DOHH2 (cell line): ENCODE measurements around the gene LTO1.

ENCODE experiments used
- H3F3A ChIP-seq: fragments of 200-600 bp; sonication (generic), shearing (Covaris generic); 2 replicates; pipeline ENCODE4 v1.6.0; 2016; ENCODE audit warnings: antibody characterized with exemption, mild to moderate bottlenecking; ENCODE audit not compliant: control insufficient read depth, insufficient read depth
- H3K27ac ChIP-seq: fragments of 200-600 bp; sonication (generic); 2 replicates; pipeline ENCODE4 v1.5.1; 2014; ENCODE audit warnings: low read depth, mild to moderate bottlenecking, low read length, moderate library complexity
- H3K27me3 ChIP-seq: fragments of 200-600 bp; sonication (generic); 2 replicates; pipeline ENCODE4 v1.6.1; 2014; ENCODE audit warnings: mild to moderate bottlenecking, low read length, mixed read lengths; ENCODE audit not compliant: control insufficient read depth
- H3K36me3 ChIP-seq: fragments of 200-600 bp; sonication (generic); 2 replicates; pipeline ENCODE4 v1.6.1; 2014; ENCODE audit warnings: mild to moderate bottlenecking, low read length, moderate library complexity, mixed read lengths; ENCODE audit not compliant: control insufficient read depth
- H3K4me1 ChIP-seq: fragments of 200-600 bp; sonication (generic); 2 replicates; pipeline ENCODE4 v1.6.1; 2014; ENCODE audit warnings: mild to moderate bottlenecking, low read length, mixed read lengths; ENCODE audit not compliant: control insufficient read depth
- H3K4me2 ChIP-seq: fragments of 200-600 bp; sonication (generic); 2 replicates; pipeline ENCODE4 v1.6.0; 2014; ENCODE audit warnings: mild to moderate bottlenecking, low read length, moderate library complexity
- H3K4me3 ChIP-seq: fragments of 200-600 bp; sonication (generic); 2 replicates; pipeline ENCODE4 v1.5.1; 2014; ENCODE audit warnings: mild to moderate bottlenecking, low read length, mixed read lengths
- H3K79me2 ChIP-seq: fragments of 200-600 bp; sonication (generic); 2 replicates; pipeline ENCODE4 v1.6.1; 2014; ENCODE audit warnings: mild to moderate bottlenecking, low read length, mixed read lengths; ENCODE audit not compliant: control insufficient read depth
- H3K9me2 ChIP-seq: fragments of 200-600 bp; sonication (generic); replicated peaks from 2 replicates; pipeline ENCODE4 v1.6.1; 2014; ENCODE audit warnings: mild to moderate bottlenecking, low read length, mixed read lengths; ENCODE audit not compliant: control insufficient read depth
- H3K9me3 ChIP-seq: fragments of 200-600 bp; sonication (generic); 2 replicates; pipeline ENCODE4 v1.6.1; 2014; ENCODE audit warnings: antibody characterized with exemption, low read length, mixed read lengths; ENCODE audit not compliant: control insufficient read depth, insufficient read depth
- H4K20me1 ChIP-seq: fragments of 200-600 bp; sonication (generic); 2 replicates; pipeline ENCODE4 v1.6.0; 2014; ENCODE audit warnings: low read depth, mild to moderate bottlenecking, antibody characterized with exemption, low read length, moderate library complexity; ENCODE audit not compliant: control insufficient read depth, insufficient read depth
- EZH2phosphoT487 ChIP-seq: fragments of 200-600 bp; sonication (generic); IDR thresholded peaks from 2 replicates; pipeline ENCODE4 v1.6.1; 2017; ENCODE audit warnings: borderline replicate concordance, mild to moderate bottlenecking, antibody characterized with exemption, low read length, moderate library complexity, mixed read lengths
- TF ChIP-seq, protein P1 (sequence below): fragments of 200-600 bp; sonication (generic); IDR thresholded peaks from one replicate; pipeline ENCODE4 v1.5.1; 2014; ENCODE audit warnings: antibody characterized with exemption, mild to moderate bottlenecking, low read depth, low read length; ENCODE audit not compliant: poor library complexity, severe bottlenecking

The LTO1 gene

DNA sequence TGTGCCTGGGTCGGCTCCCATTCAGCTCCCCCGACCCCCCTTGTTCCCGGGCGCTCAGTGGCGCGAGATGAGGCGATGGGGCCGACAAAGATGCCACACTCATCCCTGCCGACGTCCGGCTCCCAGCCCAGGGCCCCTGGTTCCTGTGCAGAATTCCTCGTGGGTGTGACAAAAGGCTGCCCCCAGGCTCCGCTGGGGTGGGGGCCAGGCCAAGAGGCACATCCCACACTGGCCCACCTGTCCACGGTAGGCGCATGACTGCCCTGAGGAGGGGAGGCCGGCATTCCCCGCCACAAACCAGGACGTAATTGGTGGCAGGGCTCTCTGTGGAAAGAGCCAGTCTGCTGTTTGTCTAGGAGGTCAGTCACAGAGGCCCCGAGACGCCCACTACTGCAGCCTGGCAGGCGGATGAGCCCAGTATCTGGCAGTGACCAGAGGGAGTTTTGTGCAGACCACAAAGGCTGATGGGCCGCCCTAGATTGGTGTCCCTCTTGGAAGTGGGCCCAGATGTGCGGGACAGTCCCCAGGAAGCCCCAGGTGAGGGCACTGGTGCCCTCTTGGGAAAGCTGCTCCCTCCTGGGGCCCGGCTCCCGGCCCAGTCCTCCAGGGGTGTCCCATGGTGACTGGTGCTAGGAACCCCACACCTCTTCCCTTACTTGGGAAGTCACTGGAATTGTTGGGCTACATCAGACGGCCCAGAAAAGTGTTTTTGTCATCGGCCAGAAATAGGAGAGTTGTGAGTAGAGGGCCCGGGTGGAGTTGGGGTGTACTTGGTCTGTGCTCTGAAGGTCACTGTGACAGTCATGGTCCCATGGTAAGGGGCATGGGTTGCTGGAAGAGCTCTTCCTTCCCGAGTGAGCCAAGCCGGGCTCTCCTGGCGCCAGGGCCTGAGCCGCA lies 28.4 kb downstream of the LTO1 start:
- no peak overlapping the region for H3K27ac ChIP-seq
- H3K79me2 ChIP-seq = no peaks in the 10 kb centered on the region
- no peaks in the 10 kb centered on the region for H3K9me3 ChIP-seq
- H3K4me2 ChIP-seq = no peak overlapping the region
- H3K9me2 ChIP-seq = no peaks in the 10 kb centered on the region
- H3K36me3 ChIP-seq = no peaks in the 10 kb centered on the region
- no peak overlapping the region for H3K4me3 ChIP-seq
- H4K20me1 ChIP-seq = no peaks in the 10 kb centered on the region
- H3F3A ChIP-seq = no peaks in the 10 kb centered on the region
- peaks cover 13% of the 10 kb centered on the region for H3K27me3 ChIP-seq
- peaks cover 6% of the 10 kb centered on the region for H3K4me1 ChIP-seq
- TF ChIP-seq, protein P1, sequence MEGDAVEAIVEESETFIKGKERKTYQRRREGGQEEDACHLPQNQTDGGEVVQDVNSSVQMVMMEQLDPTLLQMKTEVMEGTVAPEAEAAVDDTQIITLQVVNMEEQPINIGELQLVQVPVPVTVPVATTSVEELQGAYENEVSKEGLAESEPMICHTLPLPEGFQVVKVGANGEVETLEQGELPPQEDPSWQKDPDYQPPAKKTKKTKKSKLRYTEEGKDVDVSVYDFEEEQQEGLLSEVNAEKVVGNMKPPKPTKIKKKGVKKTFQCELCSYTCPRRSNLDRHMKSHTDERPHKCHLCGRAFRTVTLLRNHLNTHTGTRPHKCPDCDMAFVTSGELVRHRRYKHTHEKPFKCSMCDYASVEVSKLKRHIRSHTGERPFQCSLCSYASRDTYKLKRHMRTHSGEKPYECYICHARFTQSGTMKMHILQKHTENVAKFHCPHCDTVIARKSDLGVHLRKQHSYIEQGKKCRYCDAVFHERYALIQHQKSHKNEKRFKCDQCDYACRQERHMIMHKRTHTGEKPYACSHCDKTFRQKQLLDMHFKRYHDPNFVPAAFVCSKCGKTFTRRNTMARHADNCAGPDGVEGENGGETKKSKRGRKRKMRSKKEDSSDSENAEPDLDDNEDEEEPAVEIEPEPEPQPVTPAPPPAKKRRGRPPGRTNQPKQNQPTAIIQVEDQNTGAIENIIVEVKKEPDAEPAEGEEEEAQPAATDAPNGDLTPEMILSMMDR = no peak
- TF ChIP-seq EZH2phosphoT487 = no peak

DNA sequence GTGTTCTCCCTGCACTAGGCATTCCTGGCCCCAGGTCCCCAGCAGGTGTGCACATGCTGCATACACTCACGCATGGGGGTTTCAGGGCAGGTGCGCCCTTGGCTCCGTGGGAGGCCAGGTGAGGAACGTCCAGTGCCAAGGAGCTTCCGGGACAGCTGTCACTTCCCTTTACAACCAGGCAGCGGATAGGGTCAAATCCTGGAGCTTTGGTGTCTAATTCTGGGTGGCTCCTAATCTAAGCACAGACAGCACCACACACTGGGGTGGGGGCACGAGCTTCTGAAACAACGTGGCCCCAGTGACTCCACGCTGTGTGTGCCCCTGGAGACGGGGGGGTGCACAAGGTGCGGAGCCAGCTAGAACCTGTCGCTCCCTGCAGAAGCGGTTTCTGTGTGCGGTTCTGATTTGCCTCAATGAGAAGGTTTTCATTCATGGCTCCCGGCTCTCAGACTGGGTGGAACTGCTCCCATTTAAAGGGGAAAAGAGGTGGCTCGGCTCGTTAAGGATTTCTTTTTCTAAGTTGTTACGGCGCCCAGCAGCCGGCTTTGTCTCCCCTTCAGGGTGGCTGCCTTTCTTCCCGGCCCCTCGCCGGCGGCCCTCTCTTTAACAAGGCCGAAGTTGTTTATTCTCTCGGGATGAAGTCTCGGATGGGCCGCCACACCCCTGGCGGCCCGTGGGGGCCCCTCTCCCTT lies 29.2 kb downstream of the LTO1 start:
- Histone ChIP-seq H3K79me2 (no peaks in the 10 kb centered on the region), H3K9me3 (no peaks in the 10 kb centered on the region), H3F3A (no peaks in the 10 kb centered on the region), H3K4me1 (peaks cover 6% of the 10 kb centered on the region), H3K27me3 (peaks cover 21% of the 10 kb centered on the region), H3K9me2 (no peaks in the 10 kb centered on the region), H4K20me1 (no peaks in the 10 kb centered on the region), H3K27ac (no peak overlapping the region), H3K4me3 (no peak overlapping the region), H3K36me3 (no peaks in the 10 kb centered on the region), H3K4me2 (no peak overlapping the region)
- TF ChIP-seq, protein P1 = no peak

DNA sequence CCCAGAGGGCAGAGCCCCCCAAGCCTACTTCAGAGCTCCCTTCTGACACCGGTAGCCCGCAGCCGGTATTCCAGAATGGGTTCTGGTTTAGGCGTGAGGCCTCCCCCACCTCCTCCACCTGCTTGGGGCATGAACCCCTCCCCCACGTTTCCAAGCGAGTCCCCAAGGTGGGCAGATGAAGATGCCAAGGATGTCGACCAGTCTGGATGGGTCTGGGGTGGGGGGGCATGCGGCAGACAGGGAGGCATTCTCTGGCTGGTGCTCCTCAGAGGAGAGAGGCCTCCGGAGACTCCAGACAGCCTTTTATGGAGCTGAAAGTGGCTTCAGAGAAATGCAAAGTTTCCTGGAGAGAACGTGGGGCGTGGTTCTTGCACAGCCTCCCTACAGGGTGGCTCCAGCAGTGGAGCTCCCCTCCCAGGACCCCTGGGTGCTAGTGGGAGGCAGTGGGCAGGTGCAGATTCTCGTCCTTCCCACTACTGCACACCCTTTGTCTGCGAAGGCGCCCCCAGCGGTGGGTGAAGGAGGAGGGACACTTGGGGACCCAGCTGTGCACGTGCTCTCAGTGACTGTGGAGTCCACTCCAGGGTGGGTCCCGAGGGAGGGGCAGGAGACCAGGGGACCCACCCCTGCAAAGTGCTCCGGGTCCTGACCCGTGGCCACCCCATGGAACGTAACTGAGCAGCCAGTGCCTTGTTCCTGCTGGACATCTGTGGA lies 30.0 kb downstream of the LTO1 start:
- no peaks in the 10 kb centered on the region for H3F3A ChIP-seq

More for the DNA sequence above, 30.0 kb downstream of the LTO1 start:
- no peaks in the 10 kb centered on the region for H3K9me3 ChIP-seq
- H3K79me2 ChIP-seq = no peaks in the 10 kb centered on the region
- H3K4me1 ChIP-seq = peaks cover 6% of the 10 kb centered on the region
- peaks cover 27% of the 10 kb centered on the region for H3K27me3 ChIP-seq
- H3K27ac ChIP-seq = no peak overlapping the region
- no peak for TF ChIP-seq EZH2phosphoT487
- TF ChIP-seq, protein P1 = peak; percentile 53
- no peaks in the 10 kb centered on the region for H3K9me2 ChIP-seq
- H3K4me2 ChIP-seq = no peak overlapping the region
- no peaks in the 10 kb centered on the region for H3K36me3 ChIP-seq
- H3K4me3 ChIP-seq = no peak overlapping the region
- H4K20me1 ChIP-seq = no peaks in the 10 kb centered on the region
